DMS53 treated with DMSO at 0.1 percent for 48 hours (cell line): ENCODE results near the gene ZMYND11.

Experiments used
- DNase-seq: peaks from one replicate; lab custom pipeline; 2025; ENCODE audit not compliant: unreplicated experiment; lab: John Stamatoyannopoulos, UW

Gene ZMYND11

GRCh38 chr10:190216-190615, 55.0 kb downstream of the ZMYND11 start:
- no peak for DNase-seq

GRCh38 chr10:191703-192518, 56.7 kb downstream of the ZMYND11 start:
- no peak for DNase-seq

DNA sequence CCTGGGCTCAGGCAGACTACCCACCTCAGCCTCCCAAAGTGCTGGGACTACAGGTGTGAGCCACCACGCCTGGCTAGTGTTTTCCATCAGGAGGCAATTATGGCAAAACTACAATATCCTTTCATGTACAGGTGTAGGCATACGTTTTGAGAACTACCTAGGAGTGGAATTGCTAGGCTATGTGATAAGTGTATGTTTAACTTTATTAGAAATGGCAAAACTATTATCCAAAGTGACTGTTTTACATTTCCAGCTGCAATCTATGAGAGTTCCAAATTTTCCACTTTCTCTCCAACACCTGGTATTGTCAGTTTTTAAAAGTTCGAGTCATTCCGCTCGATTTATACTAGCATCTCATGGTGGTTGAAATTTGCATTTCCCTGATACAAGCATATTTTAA, 59.0 kb downstream of the ZMYND11 start:
- no peak for DNase-seq

DNA sequence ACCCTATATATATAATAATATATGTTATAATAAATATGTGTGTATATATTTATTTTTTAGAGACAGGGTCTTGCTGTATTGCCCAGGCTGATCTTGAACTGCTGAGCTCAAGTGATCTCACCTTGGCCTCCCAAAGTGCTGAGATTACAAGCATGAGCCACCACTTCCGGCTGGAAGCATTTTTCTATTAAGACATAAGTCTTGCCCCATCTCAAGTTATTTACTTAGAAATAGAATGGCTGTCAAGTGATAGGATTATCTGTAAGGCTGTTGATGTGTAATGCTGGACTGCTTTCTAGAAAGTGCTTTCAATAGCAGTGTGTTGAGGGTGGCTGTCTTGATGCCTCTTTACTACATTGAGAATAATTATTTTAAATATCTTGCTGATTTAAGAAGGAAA, 65.2 kb downstream of the ZMYND11 start:
- DNase-seq = no peak

GRCh38 chr10:201328-201771, 66.1 kb downstream of the ZMYND11 start:
- no peak for DNase-seq

DNA sequence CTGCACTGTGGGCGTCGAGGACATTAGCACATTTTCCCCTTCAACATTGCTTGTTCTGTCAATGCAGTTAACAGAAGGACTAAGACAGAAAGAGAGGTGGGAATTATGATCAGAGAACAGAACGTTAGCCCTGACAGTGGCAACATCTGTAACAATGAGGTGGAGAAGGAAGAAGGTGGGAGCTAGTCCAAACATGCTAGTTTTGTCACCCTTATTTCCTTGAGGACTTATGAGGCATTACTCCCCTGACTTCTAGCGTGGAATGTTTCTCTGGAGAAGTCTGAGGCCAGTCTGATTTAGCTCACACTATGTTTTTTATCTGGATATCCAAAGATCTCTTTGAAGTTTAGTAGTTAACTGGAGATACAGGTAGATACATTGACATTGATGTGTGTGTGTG, 73.4 kb downstream of the ZMYND11 start:
- DNase-seq = no peak

DNA sequence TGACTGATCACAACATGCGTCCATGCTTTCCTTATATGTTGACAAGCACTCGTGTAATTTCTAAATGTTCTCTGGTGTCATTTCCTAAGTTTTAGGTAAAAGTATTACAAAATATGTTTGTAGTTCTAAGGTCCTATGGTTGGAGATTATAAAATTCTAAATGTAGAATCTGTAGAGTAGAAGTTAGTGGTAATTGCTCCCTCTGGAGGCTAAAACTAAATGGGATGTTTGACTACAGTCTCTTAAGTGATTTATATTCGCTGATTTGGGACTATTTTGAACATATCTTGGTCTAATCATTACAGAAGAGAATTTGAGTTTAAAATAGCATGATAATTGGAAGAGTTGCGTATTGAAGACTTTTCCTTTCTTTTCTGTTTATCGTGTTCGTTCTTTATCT, 74.1 kb downstream of the ZMYND11 start:
- no peak for DNase-seq

- no peak for DNase-seq
These were observed 75.0 kb downstream of the ZMYND11 start for GRCh38 chr10:210297-210696.

DNA sequence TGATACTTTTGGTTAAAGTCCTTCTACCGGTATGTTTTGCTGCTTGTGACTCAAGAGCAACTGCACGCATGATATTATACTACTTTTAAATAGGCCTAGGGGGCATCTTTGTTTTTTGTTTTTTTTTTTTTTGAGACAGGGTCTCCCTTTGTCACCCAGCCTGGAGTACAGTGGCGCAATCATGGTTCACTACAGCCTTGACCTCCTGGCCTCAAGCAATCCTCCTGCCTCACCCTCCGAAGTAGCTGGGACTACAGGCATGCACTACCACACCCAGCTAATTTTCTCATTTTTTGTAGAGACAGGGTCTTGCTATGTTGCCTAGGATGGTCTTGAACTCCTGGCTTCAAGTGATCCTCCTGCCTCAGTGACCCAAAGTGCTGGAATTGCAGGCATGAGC, 80.2 kb downstream of the ZMYND11 start:
- DNase-seq = no peak

DNA sequence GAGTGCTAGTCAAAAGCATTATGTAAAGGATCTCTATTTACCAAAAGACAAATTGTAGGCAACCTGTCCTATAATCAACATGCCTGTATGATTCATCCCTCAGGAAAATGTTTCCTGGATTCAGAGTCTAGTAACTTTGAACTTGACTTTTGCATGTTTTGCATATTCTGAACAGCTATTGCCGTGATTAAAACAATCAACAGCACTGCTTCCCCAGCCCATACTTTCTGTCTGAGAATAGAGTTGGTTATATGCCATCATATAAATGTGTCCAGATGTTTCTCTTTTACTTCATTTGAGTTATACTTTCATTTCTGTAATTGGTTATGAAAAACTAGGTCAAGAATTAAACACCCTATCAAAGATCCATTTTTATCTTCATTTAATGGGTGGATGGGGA, 83.5 kb downstream of the ZMYND11 start:
- DNase-seq = no peak

DNA sequence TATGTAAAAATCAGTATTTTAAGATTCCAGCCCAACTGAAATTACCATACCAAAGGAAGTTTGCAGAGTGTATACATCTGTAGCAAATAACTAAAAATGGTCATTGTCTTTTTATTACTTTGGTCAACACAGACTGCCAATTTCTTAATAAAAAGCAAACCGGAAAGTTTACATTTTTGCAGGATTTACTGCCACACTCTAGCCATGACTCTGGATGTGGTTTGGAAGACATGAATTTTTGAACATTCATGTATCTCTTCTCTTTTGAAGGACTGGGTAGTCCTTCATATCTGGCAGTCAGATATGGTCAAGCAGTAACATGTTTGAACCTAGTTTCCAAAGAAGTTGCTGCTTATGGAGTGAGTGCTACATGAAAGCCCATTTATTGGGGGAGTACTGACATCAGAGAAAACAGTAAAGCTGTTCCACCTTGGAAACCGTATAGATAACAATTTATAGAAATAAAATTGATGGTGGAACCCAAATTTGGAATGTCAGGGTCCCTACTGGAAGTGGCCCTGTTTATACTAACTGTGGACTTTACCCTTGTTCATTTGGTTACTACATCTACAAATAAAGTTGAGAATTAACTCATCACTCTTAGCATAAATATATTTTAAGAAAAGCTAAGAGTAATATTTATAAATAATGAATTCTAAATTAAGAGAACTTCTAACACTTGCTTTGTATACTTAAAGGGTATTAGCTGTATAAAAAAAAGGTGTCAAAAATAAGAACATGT, 84.6 kb downstream of the ZMYND11 start:
- DNase-seq = no peak

DNA sequence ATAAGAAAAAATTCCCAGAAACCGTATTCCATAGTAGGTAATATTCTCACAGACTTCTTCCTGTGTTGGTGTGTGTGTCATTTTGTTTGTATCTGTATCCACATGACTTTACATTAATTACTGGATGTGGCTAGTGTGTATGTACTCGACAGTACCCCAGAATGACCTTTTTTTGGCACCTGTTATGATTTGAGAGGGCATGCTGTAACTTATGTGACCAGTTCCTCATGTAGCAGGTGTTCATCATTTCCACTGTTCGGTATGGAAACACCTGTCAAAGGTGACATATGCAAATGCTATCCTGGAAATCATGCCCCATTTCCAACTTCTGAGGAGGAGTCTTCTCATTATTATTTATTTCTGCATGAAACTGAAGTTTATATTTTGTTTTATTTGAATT, 89.3 kb downstream of the ZMYND11 start:
- no peak for DNase-seq

DNA sequence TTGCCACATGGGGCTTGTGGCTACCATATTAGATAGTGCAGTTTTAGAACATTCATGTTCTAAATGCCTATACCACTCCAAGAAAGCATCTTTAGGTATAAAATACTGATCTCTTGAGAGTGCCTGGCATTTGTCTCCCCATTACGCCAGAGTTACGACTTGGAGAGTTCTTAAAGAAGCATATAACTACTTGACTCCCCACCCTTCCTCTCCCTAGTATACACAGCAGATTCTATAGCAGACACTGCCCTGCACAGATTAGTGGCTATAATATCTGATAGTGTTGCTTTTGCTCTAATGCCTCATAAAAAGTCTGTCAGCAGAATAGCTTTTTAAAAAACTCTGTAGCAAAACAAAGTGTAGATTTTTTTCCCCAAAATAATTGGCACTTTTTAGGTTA, 90.8 kb downstream of the ZMYND11 start:
- DNase-seq = no peak

DNA sequence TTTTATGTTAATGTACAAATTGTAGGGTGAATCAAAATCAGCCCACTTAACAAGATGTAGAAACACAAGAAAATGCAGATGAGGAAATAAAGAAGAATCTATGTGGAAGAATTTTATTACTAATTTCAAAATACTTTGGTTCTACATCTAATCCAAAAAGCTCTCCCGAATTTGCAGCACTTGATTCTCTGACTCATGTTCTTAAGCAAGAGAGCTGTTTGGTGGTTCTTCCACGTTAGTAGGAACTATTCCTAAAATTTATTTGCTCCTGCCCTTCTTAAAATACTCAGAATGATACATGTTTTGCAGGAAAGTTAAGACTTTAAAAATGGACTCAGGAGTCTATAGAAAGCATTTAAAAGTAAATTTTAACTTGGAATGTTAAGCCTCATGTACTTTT, 91.8 kb downstream of the ZMYND11 start:
- no peak for DNase-seq

- no peak for DNase-seq
These were observed 93.1 kb downstream of the ZMYND11 start for GRCh38 chr10:228366-228765.

DNA sequence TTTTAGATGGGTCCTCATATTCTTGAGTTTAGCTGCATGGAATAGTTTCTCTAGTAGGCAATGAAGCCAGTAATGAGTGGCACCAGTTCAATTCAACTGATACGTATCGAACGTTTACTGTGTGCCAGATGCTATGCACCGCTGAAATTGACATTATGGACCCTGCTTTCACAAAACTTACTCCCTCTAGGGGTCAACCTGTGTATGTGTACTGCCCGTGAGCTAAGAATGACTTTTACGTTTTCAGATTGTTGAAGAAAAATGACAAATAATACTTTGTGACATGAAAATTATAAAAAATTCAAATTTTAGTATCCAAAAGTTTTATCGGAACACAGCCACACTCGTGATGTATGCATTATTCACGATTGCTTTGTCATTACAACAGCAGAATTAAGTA, 95.5 kb downstream of the ZMYND11 start:
- DNase-seq = no peak

DNA sequence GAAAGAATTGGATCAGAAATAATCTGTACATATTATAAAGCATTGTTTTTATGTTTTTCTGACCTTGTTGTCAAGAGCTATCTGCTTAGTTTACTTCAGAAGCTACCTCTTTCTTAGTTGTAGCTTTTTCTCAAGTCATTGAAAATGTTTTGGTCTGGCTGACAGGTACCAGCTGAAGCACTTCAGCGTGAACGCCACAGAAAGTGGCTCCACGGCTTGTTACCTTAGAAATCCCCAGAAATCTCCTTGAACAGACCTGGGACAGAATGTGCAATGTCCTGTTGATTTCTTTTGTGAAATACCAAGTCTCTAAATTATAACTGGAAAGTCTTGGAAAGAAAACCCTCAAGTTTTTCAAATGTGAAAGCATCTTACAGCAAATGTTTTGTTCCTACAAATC, 96.8 kb downstream of the ZMYND11 start:
- DNase-seq = no peak

GRCh38 chr10:232878-233277, 97.6 kb downstream of the ZMYND11 start:
- DNase-seq = no peak

- DNase-seq = no peak
These were observed 99.6 kb downstream of the ZMYND11 start for GRCh38 chr10:234708-235406.

DNA sequence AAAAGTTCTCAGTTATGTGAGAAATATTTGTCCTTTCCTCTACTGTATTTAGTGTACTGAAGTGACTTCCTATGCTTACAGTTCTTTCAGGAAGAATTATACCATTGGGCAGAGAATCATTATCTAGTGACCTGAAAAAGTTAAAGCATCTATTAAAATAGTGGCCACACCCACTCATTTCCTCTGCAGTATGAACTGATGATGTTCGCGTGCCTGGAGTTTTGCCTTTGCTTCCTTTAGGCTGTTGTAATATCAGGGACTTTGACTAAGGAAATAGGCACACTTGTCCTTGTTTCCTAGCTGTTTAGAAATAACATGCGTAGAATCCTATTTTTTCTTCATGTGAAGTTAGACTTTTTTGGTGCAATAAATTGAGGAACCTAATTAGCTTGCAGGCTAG, 100.7 kb downstream of the ZMYND11 start:
- no peak for DNase-seq

- DNase-seq = no peak
These were observed 103.9 kb downstream of the ZMYND11 start for GRCh38 chr10:239109-239508.

DNA sequence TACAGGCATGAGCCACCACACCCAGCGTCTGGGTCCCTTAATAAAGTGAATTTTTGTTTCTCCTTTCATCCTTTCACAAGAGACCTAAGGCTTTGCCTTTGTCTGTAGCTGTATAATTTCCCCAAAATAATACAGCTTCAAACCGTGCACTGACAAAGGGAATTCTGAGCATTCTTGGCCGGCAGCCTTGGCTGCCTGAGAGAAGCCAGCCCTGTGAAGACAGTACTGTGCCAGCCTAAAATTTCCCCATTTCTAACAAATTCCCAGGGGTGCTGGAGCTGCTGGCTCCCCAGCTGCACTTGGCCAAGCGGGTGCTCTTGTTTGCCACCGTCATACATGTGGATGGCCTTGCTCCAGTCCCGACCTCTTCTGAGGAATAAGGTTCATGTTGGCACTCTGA, 106.2 kb downstream of the ZMYND11 start:
- no peak for DNase-seq
